ENCODE results near the gene BACE2.
"Not testable (repeated sequence)": the region's sequence is repeated elsewhere in the genome, so short reads cannot be mapped to it uniquely, and the experiment has no call there.

Gene BACE2

GRCh38 chr21:41242238-41242829 lies 74.4 kb downstream of the BACE2 start:
- H3K27ac ChIP-seq = no peak overlapping the region
- TF ChIP-seq CTCF (conservative IDR thresholded peaks at IDR 0.05) (no peak), ZFX (IDR thresholded peaks at IDR 0.05) (no peak)

- TF ChIP-seq CTCF (conservative IDR thresholded peaks at IDR 0.05) = no peak
- no peak for TF ChIP-seq ZFX (IDR thresholded peaks at IDR 0.05)
- no peak overlapping the region for H3K27ac ChIP-seq
Observed at GRCh38 chr21:41243107-41243506, 75.1 kb downstream of the BACE2 start.

GRCh38 chr21:41244266-41244880 lies 76.4 kb downstream of the BACE2 start:
- not testable (repeated sequence) for H3K27ac ChIP-seq

DNA sequence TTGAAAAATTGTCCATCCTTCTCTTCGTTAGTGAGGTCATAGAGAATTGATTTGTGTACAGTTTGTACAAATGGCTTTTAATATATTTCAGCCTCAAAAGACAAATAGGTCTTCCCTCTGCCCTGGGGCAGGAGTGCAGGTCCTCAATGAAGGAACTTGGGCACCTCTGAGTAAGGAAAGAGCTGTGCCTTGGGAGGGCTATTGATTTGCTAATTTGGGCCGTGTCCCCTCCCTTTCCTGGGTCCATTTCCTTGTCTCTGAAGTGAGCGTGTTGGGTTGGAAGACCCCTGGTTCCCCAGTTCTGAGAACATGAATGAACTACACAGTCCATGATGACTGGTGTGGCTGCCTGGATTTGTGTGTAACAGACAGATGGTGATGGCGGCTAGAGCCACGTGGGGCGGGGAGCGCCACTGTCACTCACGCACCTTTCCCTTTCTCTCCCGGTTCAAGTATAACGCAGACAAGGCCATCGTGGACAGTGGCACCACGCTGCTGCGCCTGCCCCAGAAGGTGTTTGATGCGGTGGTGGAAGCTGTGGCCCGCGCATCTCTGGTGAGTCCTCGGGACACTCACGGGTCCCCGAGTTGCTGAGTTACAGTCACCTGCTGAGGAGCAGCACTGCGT lies 77.7 kb downstream of the BACE2 start:
- TF ChIP-seq ZFX (IDR thresholded peaks at IDR 0.05) (no peak), CTCF (conservative IDR thresholded peaks at IDR 0.05) (no peak)
- no peak overlapping the region for H3K27ac ChIP-seq

DNA sequence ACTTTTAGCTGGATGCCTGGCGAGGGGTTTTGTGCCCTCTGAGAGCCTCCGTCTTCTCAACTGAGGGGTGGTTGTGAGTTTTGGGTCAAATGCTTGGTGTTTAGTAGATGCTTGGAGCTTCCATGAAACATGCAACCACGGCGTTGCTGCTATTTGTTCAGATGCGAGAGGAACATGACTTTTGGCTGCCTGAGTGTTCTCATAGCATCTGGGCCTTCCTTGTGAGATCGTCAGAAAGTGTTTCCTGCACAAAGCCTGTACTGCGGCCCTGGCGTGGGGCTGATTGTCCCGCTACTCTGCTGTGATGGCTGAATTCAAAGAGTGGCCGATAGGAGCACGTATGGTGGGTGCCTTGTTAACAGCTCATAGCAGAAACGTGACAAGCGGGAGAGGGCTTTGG lies 78.8 kb downstream of the BACE2 start:
- TF ChIP-seq CTCF (conservative IDR thresholded peaks at IDR 0.05) = no peak
- TF ChIP-seq ZFX (IDR thresholded peaks at IDR 0.05) = no peak
- H3K27ac ChIP-seq = peak overlapping the region; percentile 45

GRCh38 chr21:41247561-41248545 lies 79.9 kb downstream of the BACE2 start:
- TF ChIP-seq CTCF (conservative IDR thresholded peaks at IDR 0.05) (no peak), ZFX (IDR thresholded peaks at IDR 0.05) (no peak)
- H3K27ac ChIP-seq = peak overlapping the region; percentile 45

- H3K27ac ChIP-seq = peak overlapping the region; percentile 68
- TF ChIP-seq ZFX (IDR thresholded peaks at IDR 0.05) = no peak
- no peak for TF ChIP-seq CTCF (conservative IDR thresholded peaks at IDR 0.05)
Observed at GRCh38 chr21:41249476-41249875, 81.5 kb downstream of the BACE2 start.
